Stimulated activated naive CD8-positive, alpha-beta T cell treated with anti-CD3 and anti-CD28 coated beads, Interleukin-15, amount 100 ng/mL, for 72 hours (primary cell): ENCODE data around the gene TBC1D5.
A peak's percentile ranks its signal among the peaks of the same experiment; 100 is the strongest.

Experiments
- ATAC-seq: fragments of 150-1000 bp; cut with Tn5 transposase; 2 replicates; pipeline ENCODE4 v1.10.0; 2021; ENCODE audit warnings: mild to moderate bottlenecking, moderate library complexity
- DNase-seq, 2 donors: peaks; one replicate each; pipeline ENCODE4 v3.0.0; 2021 to 2022
- H3K27ac Mint-ChIP-seq, 2 donors: one replicate each; pipeline ENCODE4 v1.8.0; 2022; ENCODE audit warnings: mild to moderate bottlenecking in 2 of 2, mixed read lengths in 2 of 2, moderate library complexity in 2 of 2
- H3K27me3 Mint-ChIP-seq: one replicate; pipeline ENCODE4 v1.8.0; 2022; ENCODE audit warnings: mixed read lengths
- H3K4me1 Mint-ChIP-seq: one replicate; pipeline ENCODE4 v1.8.0; 2022; ENCODE audit warnings: mild to moderate bottlenecking, mixed read lengths
- H3K4me3 Mint-ChIP-seq, 2 donors: one replicate each; pipeline ENCODE4 v1.8.0; 2022; ENCODE audit warnings: mild to moderate bottlenecking in 2 of 2, mixed read lengths in 2 of 2, moderate library complexity in 1 of 2
- H3K9me3 Mint-ChIP-seq, 2 donors: one replicate each; pipeline ENCODE4 v1.8.0; 2022; ENCODE audit warnings: mixed read lengths in 2 of 2

Gene TBC1D5

DNA sequence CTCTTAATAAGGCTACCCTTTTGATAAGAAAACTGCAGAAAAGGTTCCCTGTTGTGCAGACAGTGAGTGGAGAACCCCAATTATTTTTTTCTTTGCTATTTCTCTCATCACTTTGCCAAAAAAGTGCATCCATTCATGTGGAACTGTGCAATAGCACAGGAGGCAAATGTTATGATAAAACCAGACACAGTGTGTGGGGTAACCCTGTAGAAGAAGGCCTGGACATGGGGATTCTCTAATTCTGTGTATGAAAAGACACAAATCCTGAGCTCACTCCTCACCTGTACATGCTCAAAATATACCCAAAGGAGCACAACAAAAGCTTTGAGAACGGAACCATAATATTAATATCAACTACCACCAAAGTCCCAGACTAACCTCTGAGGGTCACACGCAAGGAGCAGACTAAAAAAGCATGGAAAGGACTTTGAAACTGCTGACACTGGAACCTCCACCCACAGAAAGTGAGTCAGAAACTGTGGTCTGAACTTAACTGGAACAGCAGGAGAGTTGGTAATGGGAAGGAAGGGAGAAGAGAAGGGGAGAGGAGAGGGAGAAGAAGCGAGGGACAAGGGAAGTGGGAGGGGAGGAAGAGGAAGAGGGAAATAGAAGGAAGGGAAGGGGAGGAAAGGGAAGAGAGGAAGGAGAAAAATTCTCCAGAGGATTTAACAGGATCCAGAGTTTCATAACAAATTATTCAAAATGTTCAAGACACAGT is 299.9 kb downstream of the TBC1D5 start:
- Mint-ChIP-seq H3K27ac (no peak overlapping the region), H3K4me1 (no peaks in the 10 kb centered on the region), H3K9me3 (peaks cover 7 to 14% of the 10 kb centered on the region in 2 donors), H3K27me3 (no peaks in the 10 kb centered on the region), H3K4me3 (no peak overlapping the region)
- DNase-seq: no peak
- ATAC-seq: no peak

DNA sequence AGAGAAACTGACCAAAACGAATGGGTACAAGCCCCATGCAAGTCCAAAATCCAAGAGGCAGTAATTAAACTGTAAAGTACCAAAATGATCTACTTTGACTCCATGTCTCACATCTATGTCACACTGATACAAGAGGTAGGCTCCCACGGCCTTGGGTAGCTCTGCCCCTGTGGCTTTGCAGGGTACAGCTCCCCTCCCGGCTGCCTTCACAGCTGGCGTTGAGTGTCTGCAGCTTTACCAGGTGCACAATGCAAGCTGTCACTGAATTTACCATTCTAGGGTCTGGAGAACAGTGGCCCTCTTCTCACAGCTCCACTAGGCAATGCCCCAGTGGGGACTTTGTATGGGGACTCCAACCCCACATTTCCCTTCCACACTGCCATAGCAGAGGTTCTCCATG is 308.6 kb downstream of the TBC1D5 start:
- Mint-ChIP-seq H3K27ac (no peak overlapping the region), H3K4me3 (no peak overlapping the region), H3K9me3 (peaks cover 9 to 10% of the 10 kb centered on the region in 2 donors), H3K27me3 (no peaks in the 10 kb centered on the region), H3K4me1 (no peaks in the 10 kb centered on the region)
- DNase-seq (no peak), ATAC-seq (no peak)

DNA sequence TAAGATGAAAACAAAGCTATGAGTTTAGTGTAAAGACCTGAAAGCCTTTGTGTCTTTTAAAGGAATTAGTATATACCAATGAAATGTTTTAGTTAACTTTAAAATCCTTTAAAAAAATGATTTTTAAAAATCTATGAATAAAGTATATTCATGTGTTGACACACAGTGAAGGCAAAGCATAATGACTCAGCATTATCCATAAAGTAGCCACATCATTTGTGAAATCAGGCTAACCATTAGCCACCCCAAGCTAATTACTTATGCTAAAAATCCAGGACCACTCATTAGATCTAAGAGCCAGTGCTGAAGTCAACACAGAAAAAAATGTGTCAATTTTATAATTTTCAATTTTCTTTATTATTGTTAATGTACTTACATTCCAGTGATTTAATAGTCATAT is 310.2 kb downstream of the TBC1D5 start:
- peaks cover 0 to under 1% of the 10 kb centered on the region in 2 donors for H3K9me3 Mint-ChIP-seq
- ATAC-seq: no peak
- H3K4me1 Mint-ChIP-seq: no peaks in the 10 kb centered on the region
- H3K27ac Mint-ChIP-seq: no peak overlapping the region
- DNase-seq: no peak
- H3K27me3 Mint-ChIP-seq: no peaks in the 10 kb centered on the region
- no peak overlapping the region for H3K4me3 Mint-ChIP-seq

DNA sequence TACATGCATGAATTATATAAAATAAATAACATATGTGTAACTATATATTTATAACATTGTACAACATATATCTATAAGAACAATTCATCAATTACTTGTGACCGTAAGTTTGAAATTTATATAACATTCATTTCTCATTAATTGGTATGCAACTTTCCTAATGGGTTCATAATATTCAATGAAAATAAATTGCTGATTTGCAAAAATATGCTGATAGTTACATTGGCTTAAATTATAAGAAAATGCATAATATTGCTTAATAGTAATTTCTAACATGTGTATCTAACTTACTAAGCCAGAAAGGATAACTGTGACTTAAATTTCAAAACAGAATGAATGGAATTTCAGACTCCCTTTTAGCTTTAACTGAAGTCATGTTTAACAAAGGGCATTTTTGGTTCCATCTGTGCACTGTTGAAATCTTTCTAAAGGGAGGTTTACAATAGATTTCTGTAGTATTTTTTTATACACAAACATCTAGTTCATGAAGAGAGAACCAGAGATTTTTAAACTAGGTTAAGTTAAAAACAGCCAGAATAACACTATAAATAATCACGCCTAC is 310.9 kb downstream of the TBC1D5 start:
- ATAC-seq: no peak
- no peak for DNase-seq
- Mint-ChIP-seq H3K4me1 (no peaks in the 10 kb centered on the region), H3K9me3 (no peaks in the 10 kb centered on the region), H3K27me3 (no peaks in the 10 kb centered on the region), H3K27ac (no peak overlapping the region), H3K4me3 (no peak overlapping the region)

DNA sequence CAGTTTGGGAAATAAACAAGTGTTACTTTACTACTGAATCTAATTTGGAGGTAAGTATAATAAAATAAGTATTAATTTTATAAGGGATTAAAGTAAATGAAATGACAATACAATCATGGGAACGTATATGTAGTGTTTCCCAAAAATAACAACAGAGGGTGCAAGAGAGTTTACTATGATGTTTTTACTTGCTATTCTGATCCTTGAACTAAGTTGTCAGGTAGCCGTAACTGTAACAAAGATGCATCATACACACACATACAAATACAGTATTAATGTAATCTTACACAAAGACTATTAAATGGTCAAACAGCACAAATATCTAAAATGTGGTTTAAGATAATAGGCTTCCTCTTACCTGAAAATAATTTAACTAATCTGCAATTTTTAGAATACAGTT is 311.4 kb downstream of the TBC1D5 start:
- ATAC-seq (no peak), DNase-seq (no peak)
- Mint-ChIP-seq H3K4me3 (no peak overlapping the region), H3K4me1 (no peaks in the 10 kb centered on the region), H3K9me3 (no peaks in the 10 kb centered on the region), H3K27ac (no peak overlapping the region), H3K27me3 (no peaks in the 10 kb centered on the region)

DNA sequence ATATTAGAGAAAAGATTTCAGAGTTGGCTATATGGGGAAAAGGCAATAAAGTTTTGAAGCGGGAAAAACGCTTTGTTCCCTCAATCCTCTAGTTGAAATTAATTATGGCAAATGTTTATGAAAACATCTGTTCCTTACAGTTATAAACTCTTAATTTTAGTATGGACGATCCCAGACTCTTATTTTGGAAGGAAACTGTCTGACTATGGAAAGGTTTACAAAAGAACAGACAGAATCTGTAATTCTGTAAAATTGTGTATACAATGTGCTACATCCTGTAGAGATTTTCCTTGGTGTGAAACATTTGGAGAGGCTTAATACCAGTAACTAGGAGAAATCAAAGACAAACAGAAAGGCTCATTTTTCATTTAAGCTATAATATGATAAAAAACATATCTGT is 311.8 kb downstream of the TBC1D5 start:
- H3K27me3 Mint-ChIP-seq: no peaks in the 10 kb centered on the region
- H3K4me3 Mint-ChIP-seq: no peak overlapping the region
- ATAC-seq: no peak
- H3K9me3 Mint-ChIP-seq: no peaks in the 10 kb centered on the region
- no peaks in the 10 kb centered on the region for H3K4me1 Mint-ChIP-seq
- no peak for DNase-seq
- H3K27ac Mint-ChIP-seq: no peak overlapping the region

DNA sequence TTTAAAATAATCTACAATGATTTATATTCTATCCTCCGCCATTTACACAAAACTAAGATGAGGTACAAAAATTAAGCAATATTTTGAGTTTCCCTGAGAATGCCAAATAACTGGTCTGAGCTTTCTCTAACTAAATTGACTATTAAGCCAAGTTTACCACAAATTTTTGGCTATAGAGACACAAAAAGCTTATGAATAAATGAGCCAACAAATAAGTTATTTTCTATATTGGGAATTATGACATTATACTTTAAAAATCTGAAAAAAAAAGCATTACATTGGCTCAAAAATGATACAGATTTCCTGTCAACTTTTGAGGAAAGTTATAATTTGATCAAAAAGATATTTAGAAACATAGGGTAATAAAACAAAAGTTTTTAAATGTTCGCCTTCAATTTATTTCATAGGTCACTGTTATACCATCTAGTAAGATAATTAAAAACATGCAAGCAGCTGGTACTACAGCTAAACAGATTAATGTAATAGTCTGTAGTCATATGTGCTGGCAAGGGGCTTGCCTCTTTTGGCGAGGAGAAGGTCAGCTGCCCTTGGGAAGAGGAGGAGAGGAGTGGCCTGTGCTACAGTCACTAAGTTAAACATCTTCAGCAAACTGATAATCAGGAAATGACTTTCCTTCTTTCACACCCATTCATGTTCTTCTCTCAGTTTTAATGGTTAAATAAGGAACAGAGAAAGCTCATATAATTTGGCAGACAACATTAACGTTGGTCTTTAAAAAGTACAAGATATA is 318.5 kb downstream of the TBC1D5 start:
- no peak for DNase-seq
- no peak overlapping the region for H3K27ac Mint-ChIP-seq
- no peaks in the 10 kb centered on the region for H3K27me3 Mint-ChIP-seq
- H3K9me3 Mint-ChIP-seq: no peaks in the 10 kb centered on the region
- no peaks in the 10 kb centered on the region for H3K4me1 Mint-ChIP-seq
- H3K4me3 Mint-ChIP-seq: no peak overlapping the region
- no peak for ATAC-seq

DNA sequence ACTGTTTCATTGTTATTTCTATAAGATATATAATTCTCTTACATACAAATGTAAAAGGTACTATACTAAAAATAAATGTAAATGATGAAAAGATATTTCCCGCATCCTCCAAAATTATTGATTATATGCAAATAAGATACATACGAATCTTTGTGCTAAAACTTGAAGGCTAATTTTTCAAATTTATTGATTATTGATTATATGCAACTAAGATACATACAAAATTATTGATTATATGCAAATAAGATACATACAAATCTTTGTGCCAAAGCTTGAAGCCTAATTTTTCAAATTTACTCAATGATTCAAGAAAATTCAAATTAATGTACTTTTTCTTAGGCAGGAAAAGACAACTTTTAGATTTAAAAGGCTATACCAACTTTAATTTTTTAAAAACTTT is 319.8 kb downstream of the TBC1D5 start:
- DNase-seq: no peak
- no peak overlapping the region for H3K27ac Mint-ChIP-seq
- H3K4me3 Mint-ChIP-seq: no peak overlapping the region
- no peaks in the 10 kb centered on the region for H3K27me3 Mint-ChIP-seq
- H3K4me1 Mint-ChIP-seq: no peaks in the 10 kb centered on the region
- no peak for ATAC-seq
- no peaks in the 10 kb centered on the region for H3K9me3 Mint-ChIP-seq

DNA sequence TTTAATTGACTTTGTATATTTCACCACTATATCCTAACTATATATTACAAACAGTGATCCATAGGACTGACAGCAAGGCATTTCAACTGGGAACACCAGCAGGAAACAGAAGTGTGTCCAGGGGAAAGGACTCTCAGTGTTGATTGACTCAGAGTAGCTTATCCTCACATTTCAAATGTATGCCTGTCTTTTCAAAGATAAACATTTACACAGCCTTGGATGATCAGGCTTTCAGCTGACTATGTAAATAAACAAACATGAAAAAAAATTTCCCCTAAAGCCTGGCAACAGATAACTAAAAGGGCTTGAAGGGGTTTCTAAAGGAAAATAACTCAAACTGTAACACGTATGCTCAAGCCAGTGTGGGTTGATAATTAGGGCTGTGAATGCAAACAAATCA is 321.8 kb downstream of the TBC1D5 start:
- Mint-ChIP-seq H3K27me3 (no peaks in the 10 kb centered on the region), H3K9me3 (no peaks in the 10 kb centered on the region), H3K27ac (no peak overlapping the region), H3K4me3 (no peak overlapping the region), H3K4me1 (no peaks in the 10 kb centered on the region)
- ATAC-seq (no peak), DNase-seq (no peak)

DNA sequence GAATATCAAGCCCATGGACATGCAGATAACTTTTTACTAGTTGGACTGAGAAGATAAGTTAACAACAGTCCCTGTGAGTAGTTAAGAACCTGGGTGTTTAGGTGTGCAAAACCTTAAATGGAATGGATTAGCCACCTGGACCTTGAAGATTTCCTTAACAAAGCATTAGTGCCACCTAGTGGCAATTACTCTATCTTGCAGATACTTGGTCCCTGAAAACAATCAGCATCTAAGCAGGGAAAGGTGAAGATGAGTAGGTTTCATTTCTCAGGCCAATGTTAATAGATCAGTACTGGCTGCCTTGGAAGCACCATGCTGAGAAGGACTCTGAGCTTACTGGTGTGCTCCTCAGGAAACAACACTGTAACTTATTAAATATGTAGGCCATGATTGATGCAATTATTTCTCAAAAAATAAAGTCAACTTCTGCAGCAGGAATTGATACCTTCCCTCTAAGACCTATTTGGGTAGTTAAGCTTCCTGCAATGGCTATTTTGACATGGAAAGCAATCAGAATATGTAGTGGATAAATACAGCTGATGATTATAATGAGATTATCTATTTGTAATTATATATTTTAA is 329.4 kb downstream of the TBC1D5 start:
- Mint-ChIP-seq H3K4me3 (no peak overlapping the region), H3K27ac (no peak overlapping the region), H3K4me1 (no peaks in the 10 kb centered on the region), H3K27me3 (no peaks in the 10 kb centered on the region), H3K9me3 (no peaks in the 10 kb centered on the region)
- ATAC-seq (peak; percentile 54), DNase-seq (peak; percentile 10 to 20)

DNA sequence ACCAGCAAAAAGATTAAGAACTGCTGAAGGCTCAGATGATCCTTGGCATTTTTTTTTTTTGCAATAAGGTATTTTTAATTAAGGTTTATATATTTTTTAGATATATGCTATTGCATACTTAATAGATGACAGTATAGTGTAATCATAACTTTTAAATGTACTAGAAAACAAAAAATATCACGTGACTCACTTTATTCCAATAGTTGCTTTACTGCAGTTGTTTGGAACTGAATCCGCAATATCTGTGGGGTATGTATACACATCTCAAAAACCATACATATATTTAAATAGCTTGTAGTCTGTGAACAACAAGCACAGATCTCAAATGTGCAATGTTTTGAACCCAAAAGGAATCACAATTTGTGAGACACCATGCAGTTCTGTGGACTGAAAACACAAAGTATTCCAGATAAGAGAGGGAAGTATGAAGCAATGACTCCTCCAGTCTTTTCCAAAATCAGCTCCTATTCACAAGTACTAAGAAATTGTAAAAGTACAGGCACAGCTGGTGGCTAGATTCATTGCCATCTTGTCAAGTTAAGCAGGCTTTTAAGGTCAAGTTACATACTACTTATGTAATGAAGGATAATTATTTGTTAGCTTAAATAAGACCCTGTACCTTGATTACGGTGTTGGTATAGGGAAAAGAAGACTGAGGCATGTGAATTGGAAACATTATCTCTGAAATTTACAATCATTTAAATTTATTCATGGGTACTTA is 331.1 kb downstream of the TBC1D5 start:
- H3K27me3 Mint-ChIP-seq: no peaks in the 10 kb centered on the region
- no peaks in the 10 kb centered on the region for H3K4me1 Mint-ChIP-seq
- ATAC-seq (no peak), DNase-seq (no peak)
- no peak overlapping the region for H3K27ac Mint-ChIP-seq
- H3K4me3 Mint-ChIP-seq: no peak overlapping the region
- no peaks in the 10 kb centered on the region for H3K9me3 Mint-ChIP-seq

DNA sequence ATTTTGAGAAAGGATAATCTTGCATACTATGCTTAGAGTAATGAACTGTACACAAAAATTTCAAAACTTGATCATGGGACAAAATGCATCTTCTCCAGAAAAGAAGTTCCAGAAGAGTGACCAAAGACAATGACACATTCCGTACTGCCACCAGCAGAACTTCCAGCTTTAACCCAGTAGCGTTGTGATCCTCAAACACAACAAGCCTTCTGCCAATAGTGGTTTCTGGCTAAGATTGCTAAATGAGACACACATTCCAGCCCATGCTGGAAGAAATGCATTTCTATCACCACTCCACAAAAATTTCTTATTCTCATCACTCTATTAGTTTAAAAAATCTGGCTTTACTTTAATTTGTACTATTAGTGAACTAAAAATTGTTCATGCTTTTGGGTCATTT is 334.9 kb downstream of the TBC1D5 start:
- Mint-ChIP-seq H3K4me3 (no peak overlapping the region), H3K4me1 (no peaks in the 10 kb centered on the region), H3K27ac (no peak overlapping the region), H3K27me3 (no peaks in the 10 kb centered on the region), H3K9me3 (no peaks in the 10 kb centered on the region)
- ATAC-seq (no peak), DNase-seq (no peak)

DNA sequence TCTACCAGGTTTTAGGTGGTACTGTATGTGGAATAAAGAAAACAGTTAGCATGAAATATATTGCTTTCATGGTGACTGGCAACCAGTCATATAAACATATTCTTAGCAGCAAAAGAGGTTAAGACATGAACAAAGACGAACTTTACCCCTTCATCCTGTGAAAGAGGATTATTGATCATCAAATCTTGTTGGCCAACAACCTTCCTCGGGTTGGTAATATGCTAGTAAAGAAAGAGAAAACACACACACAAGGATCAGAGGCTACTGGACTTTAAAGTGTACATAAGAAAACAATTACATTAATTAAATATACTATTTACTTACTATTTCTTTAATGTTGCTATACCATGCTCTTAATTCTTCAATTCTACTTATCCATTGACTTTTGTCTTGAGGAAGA is 337.9 kb downstream of the TBC1D5 start:
- no peak overlapping the region for H3K4me3 Mint-ChIP-seq
- DNase-seq: no peak
- ATAC-seq: no peak
- H3K27ac Mint-ChIP-seq: no peak overlapping the region
- H3K4me1 Mint-ChIP-seq: no peaks in the 10 kb centered on the region
- H3K27me3 Mint-ChIP-seq: no peaks in the 10 kb centered on the region
- no peaks in the 10 kb centered on the region for H3K9me3 Mint-ChIP-seq

DNA sequence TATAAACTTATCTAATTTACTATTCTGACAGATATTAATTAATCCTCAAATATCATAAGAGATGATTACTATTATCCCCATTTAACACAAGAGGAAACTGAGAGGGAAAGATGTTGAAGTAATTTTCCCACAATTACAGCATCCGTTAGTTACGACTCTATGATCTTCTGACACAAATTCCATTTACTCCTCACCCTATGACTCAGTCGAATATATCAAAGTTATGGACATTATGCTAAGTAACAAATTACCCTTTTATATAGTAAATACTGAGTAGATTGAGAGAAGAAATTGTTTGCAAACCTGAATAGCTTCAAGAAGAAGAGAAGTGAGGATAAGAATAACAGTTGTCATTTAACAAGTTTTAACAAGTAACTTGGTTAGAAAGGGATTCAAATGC is 340.0 kb downstream of the TBC1D5 start:
- Mint-ChIP-seq H3K27ac (no peak overlapping the region), H3K4me3 (no peak overlapping the region), H3K27me3 (no peaks in the 10 kb centered on the region), H3K9me3 (no peaks in the 10 kb centered on the region), H3K4me1 (no peaks in the 10 kb centered on the region)
- DNase-seq (no peak), ATAC-seq (no peak)

DNA sequence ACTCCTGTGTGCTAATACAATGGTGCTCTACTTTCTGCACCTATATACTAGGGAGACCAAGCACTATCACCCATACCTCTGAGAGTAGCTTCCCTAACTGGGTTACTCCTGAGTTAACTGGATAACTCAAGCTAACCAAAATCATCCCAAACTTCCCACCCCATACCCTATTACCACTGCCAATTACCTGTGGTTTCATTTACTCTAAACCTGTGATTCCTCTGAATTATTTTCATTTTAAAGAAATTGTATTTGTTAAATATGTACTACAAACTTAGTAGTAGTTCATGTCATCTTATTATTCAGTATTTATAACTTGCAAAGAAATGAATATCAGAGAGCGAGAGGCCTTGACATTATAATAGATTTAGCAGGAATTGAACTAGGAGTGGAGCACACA is 340.5 kb downstream of the TBC1D5 start:
- Mint-ChIP-seq H3K27me3 (no peaks in the 10 kb centered on the region), H3K4me3 (no peak overlapping the region), H3K27ac (no peak overlapping the region), H3K4me1 (no peaks in the 10 kb centered on the region), H3K9me3 (no peaks in the 10 kb centered on the region)
- ATAC-seq: no peak
- no peak for DNase-seq

DNA sequence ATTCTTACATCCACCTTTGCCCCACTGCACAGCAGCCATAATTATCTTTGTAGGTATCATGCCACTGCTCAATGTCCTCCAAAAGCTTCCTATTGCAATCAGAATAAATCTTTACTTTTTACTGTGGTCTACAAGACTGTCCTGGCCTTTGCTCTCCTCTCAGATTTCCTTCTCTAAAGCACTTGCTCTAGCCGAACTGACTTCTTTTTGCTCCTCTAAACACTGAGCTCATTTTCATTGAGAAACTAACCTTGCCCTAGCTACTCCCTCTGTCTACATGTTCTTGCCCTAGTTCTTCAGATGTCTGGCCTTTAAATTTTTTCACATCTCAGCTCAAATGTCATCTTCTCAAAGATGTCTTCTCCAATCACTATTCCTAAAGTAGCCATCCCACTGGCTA is 342.8 kb downstream of the TBC1D5 start:
- H3K4me1 Mint-ChIP-seq: no peaks in the 10 kb centered on the region
- DNase-seq (no peak), ATAC-seq (no peak)
- no peaks in the 10 kb centered on the region for H3K9me3 Mint-ChIP-seq
- no peaks in the 10 kb centered on the region for H3K27me3 Mint-ChIP-seq
- H3K27ac Mint-ChIP-seq: no peak overlapping the region
- no peak overlapping the region for H3K4me3 Mint-ChIP-seq
